ENCODE measurements around the gene C1QL4.

DNA sequence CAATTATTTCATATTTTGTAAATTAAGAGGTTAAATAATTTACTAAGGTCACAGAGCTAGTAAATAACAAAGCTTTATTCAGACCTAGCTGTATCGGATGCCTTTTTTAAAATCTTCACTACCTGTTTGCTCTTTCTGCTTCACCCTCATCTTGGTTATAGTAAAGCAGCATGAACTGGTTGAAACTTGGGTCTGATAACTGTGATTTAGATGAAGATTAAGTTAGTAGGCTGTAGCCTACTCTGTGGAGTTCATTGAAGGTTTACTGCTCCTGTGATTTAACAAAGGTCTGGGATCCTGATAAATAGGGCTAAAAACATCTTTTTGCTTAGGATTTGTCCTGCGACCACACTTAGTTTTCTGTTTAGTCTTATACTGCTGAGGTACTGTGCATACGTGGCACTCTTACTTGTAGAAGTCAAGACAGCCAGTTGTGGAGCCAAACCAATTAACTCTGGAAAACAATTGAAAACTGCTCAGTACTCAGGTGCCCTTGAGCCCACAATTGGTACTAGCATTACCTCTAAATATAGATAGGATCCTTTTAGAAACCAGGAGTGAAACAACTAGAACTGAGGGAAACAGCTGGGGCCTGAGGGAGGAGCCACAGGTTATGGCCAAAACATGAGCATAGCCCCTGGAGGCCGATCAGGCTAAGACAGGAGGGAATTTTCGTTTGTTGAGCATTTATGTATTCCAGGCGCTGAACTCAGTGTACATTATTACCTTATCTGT is 32.6 kb upstream of the C1QL4 start:
- TF ChIP-seq, protein P1, sequence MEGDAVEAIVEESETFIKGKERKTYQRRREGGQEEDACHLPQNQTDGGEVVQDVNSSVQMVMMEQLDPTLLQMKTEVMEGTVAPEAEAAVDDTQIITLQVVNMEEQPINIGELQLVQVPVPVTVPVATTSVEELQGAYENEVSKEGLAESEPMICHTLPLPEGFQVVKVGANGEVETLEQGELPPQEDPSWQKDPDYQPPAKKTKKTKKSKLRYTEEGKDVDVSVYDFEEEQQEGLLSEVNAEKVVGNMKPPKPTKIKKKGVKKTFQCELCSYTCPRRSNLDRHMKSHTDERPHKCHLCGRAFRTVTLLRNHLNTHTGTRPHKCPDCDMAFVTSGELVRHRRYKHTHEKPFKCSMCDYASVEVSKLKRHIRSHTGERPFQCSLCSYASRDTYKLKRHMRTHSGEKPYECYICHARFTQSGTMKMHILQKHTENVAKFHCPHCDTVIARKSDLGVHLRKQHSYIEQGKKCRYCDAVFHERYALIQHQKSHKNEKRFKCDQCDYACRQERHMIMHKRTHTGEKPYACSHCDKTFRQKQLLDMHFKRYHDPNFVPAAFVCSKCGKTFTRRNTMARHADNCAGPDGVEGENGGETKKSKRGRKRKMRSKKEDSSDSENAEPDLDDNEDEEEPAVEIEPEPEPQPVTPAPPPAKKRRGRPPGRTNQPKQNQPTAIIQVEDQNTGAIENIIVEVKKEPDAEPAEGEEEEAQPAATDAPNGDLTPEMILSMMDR (IDR thresholded peaks at IDR 0.05; ENCODE audit: borderline replicate concordance, extremely low read depth, low read length, poor library complexity, severe bottlenecking): peak; percentile 9
- no peak for TF ChIP-seq EZH2 (IDR thresholded peaks at IDR 0.05; ENCODE audit: borderline replicate concordance, low read depth, low read length, severe bottlenecking)
